Measurements from ENCODE around the gene KDM1A. TPM values are rescaled to one million over a fixed set of nuclear protein-coding genes. Genes with fewer than 3 reads are reported as not detected.
"Not testable (repeated sequence)": the region's sequence is repeated elsewhere in the genome, so short reads cannot be mapped to it uniquely, and the experiment has no call there.

Gene KDM1A
- total RNA-seq, 2 donors from 2014 or later = 28.2 to 34.9 TPM

- no peak for DNase-seq (ENCODE audit: low spot score)
- Histone ChIP-seq H3K27ac (no peak overlapping the region), H3K9me3 (no peaks in the 10 kb centered on the region), H3K36me3 (no peaks in the 10 kb centered on the region), H3K4me3 (no peak overlapping the region), H3K4me1 (no peaks in the 10 kb centered on the region), H3K27me3 (no peaks in the 10 kb centered on the region)
- TF ChIP-seq CTCF (IDR thresholded peaks at IDR 0.05) = no peak
Measured at GRCh38 chr1:22975694-22976093, 43.6 kb upstream of the KDM1A start.

- no peak for DNase-seq (ENCODE audit: low spot score)
- H3K4me3 ChIP-seq = no peak overlapping the region
- H3K27me3 ChIP-seq = no peaks in the 10 kb centered on the region
- H3K36me3 ChIP-seq = no peaks in the 10 kb centered on the region
- H3K4me1 ChIP-seq = no peaks in the 10 kb centered on the region
- H3K27ac ChIP-seq = no peak overlapping the region
- TF ChIP-seq CTCF (IDR thresholded peaks at IDR 0.05) = no peak
- H3K9me3 ChIP-seq = no peaks in the 10 kb centered on the region
Measured at GRCh38 chr1:22976127-22976460, 43.2 kb upstream of the KDM1A start.

GRCh38 chr1:22976461-22977243 lies 42.6 kb upstream of the KDM1A start:
- Histone ChIP-seq H3K9me3 (no peaks in the 10 kb centered on the region), H3K27ac (no peak overlapping the region), H3K36me3 (no peaks in the 10 kb centered on the region), H3K4me3 (no peak overlapping the region), H3K27me3 (no peaks in the 10 kb centered on the region), H3K4me1 (no peaks in the 10 kb centered on the region)
- peak; percentile 72 for DNase-seq (ENCODE audit: low spot score)
- peak; percentile 29 to 76 for TF ChIP-seq CTCF (IDR thresholded peaks at IDR 0.05)

- Histone ChIP-seq H3K9me3 (no peaks in the 10 kb centered on the region), H3K27me3 (no peaks in the 10 kb centered on the region), H3K4me3 (no peak overlapping the region), H3K36me3 (no peaks in the 10 kb centered on the region), H3K27ac (no peak overlapping the region), H3K4me1 (no peaks in the 10 kb centered on the region)
- DNase-seq (ENCODE audit: low spot score) = no peak
- TF ChIP-seq CTCF (IDR thresholded peaks at IDR 0.05) = no peak
Measured at GRCh38 chr1:22978299-22978698, 41.0 kb upstream of the KDM1A start.

GRCh38 chr1:22980471-22980790 lies 38.8 kb upstream of the KDM1A start:
- not testable (repeated sequence) for H3K4me1 ChIP-seq; H3K4me3 ChIP-seq; H3K27me3 ChIP-seq; H3K9me3 ChIP-seq; H3K36me3 ChIP-seq; H3K27ac ChIP-seq; DNase-seq (ENCODE audit: low spot score)

GRCh38 chr1:22983944-22984343 lies 35.3 kb upstream of the KDM1A start:
- Histone ChIP-seq H3K4me1 (no peaks in the 10 kb centered on the region), H3K9me3 (no peaks in the 10 kb centered on the region)
- DNase-seq (ENCODE audit: low spot score) = no peak

GRCh38 chr1:22992384-22992783 lies 26.9 kb upstream of the KDM1A start:
- H3K4me3 ChIP-seq; H3K4me1 ChIP-seq; DNase-seq (ENCODE audit: low spot score); H3K27ac ChIP-seq; H3K27me3 ChIP-seq; H3K9me3 ChIP-seq; H3K36me3 ChIP-seq: not testable (repeated sequence)

More at GRCh38 chr1:22983944-22984343, 35.3 kb upstream of the KDM1A start:
- Histone ChIP-seq H3K36me3 (no peaks in the 10 kb centered on the region), H3K4me3 (no peak overlapping the region), H3K27me3 (no peaks in the 10 kb centered on the region), H3K27ac (no peak overlapping the region)
- TF ChIP-seq CTCF (IDR thresholded peaks at IDR 0.05) = no peak

GRCh38 chr1:22993220-22993795 lies 26.0 kb upstream of the KDM1A start:
- not testable (repeated sequence) for H3K4me3 ChIP-seq; H3K4me1 ChIP-seq; H3K9me3 ChIP-seq; H3K27me3 ChIP-seq; DNase-seq (ENCODE audit: low spot score); H3K36me3 ChIP-seq; H3K27ac ChIP-seq

Measured in right atrium auricular region (tissue), 2 donors.